Retinal pigment epithelial cell (primary cell): ENCODE measurements around the gene DUS2.
"Not testable (repeated sequence)": the region's sequence is repeated elsewhere in the genome, so short reads cannot be mapped to it uniquely, and the experiment has no call there.

Experiments
- DNase-seq: peaks from one replicate; pipeline ENCODE4 v3.0.0-alpha.2; 2010; ENCODE audit warnings: low read depth
- H3K4me3 ChIP-seq: 2 replicates; pipeline ENCODE4 v1.5.1; 2011; ENCODE audit warnings: mild to moderate bottlenecking, low read length, control low read depth, moderate library complexity
- TF ChIP-seq, protein P1 (sequence below): conservative IDR thresholded peaks from 2 replicates; pipeline ENCODE4 v1.5.1; 2011; ENCODE audit warnings: low read depth, low read length, control low read depth, inconsistent platforms

DUS2 gene

DNA sequence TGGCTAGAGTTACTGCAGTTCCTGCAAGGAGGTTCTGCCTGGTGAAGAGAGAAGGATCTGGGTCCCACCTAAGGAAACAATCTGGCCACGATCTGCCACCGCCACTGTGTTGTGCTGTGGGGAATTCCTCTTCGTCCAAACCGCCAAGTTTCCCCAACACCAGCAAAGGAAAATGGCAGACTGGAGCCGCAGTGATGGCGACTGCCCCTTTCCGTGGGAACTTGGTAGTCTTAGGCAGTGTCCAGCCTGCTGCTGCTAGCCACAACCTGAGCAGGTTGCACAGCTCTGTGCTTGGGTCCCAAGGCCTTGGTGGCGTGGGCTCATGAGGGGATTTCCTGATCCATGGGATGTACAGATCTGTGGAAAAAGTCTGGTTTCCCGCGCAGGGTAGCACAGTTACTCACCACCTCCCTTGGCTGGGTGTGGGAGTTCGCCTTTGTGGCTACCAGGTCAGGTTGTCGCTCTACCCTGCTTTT is 90.7 kb downstream of the DUS2 start:
- no peak overlapping the region for H3K4me3 ChIP-seq
- TF ChIP-seq, protein P1, sequence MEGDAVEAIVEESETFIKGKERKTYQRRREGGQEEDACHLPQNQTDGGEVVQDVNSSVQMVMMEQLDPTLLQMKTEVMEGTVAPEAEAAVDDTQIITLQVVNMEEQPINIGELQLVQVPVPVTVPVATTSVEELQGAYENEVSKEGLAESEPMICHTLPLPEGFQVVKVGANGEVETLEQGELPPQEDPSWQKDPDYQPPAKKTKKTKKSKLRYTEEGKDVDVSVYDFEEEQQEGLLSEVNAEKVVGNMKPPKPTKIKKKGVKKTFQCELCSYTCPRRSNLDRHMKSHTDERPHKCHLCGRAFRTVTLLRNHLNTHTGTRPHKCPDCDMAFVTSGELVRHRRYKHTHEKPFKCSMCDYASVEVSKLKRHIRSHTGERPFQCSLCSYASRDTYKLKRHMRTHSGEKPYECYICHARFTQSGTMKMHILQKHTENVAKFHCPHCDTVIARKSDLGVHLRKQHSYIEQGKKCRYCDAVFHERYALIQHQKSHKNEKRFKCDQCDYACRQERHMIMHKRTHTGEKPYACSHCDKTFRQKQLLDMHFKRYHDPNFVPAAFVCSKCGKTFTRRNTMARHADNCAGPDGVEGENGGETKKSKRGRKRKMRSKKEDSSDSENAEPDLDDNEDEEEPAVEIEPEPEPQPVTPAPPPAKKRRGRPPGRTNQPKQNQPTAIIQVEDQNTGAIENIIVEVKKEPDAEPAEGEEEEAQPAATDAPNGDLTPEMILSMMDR, result no peak
- no peak for DNase-seq

DNA sequence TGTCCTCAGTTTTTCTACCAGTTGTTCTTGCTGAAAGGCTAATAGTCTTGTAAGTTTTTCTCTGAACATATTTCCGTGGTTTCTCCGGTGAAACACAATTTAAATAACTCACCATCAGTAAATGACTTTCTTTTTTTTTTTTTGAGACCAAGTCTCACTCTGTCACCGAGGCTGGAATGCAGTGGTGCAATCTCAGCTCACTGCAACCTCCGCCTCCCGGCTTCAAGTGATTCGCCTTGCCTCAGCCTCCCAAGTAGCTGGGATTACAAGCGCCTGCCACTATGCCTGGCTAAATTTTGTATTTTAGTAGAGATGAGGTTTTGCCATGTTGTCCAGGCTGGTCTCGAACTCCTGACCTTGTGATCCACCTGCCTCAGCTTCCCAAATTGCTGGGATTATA is 91.9 kb downstream of the DUS2 start:
- not testable (repeated sequence) for H3K4me3 ChIP-seq, DNase-seq

DNA sequence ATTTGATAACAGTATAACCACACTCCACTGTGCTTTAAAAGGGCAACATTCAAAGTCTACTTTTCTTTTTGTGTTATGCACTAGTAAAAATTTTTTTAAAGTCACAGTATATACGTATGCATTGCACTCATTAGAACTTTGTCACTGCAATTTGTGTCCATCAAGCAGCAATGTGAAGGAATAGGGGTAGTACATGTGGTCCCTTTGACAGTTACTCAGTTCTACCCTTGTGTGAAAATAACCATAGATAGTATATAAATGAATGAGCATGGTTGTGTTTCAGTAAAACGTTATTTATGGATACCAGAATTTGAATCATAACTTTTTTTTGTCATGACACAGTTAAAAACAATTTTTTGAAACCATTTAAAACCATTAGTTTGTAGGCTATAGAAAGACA is 92.8 kb downstream of the DUS2 start:
- no peak for DNase-seq
- TF ChIP-seq, protein P1, result no peak
- no peak overlapping the region for H3K4me3 ChIP-seq

DNA sequence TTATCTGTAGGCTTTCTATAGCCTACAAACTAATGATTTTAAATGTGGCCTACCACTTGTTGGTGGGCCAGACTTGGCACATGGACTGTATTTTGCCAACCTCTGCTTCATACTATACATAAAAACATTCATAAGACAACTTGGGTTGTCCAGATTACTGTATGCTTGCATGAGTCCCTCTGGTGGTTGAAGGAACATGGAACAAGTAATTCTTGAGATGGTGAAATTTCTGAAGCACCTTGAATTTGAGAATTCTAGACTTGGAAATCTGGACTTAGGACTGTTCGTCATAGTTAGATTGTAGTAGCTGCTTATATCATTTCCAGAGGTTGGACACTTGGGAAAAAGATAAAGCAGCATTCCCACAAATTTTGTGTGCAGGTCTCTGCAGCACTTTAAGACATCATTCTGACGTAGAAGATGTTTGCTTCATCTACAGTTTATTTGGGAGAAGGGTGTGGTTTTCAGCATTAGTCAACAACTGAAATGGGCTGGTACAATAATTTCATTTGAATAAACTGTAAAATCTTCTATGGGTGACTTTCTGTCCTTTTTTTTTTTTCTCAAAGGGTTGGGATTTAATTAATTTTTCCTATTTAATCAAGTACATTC is 93.3 kb downstream of the DUS2 start:
- TF ChIP-seq, protein P1, result peak; percentile 65
- no peak for DNase-seq
- no peak overlapping the region for H3K4me3 ChIP-seq

DNA sequence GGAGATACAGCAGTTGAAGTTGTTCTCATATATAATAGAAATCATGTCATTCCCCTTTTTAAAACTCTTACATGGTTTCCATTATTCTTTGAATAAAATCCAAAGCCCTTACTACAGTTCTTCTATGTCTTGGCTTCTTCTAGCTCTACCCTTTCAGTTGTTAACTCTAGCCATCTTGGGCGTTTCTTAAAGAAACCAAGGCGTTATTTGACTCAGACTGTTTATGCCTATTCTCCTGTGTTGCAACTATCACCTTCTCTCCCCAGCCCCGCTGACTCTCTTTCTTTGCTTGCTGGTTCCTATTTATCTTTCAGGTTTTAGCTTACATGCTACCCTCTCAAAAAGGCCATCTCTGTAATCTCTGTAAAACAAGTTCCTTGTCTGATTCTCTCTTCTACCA is 94.8 kb downstream of the DUS2 start:
- TF ChIP-seq, protein P1, result no peak
- H3K4me3 ChIP-seq, result no peak overlapping the region
- DNase-seq, result no peak

DNA sequence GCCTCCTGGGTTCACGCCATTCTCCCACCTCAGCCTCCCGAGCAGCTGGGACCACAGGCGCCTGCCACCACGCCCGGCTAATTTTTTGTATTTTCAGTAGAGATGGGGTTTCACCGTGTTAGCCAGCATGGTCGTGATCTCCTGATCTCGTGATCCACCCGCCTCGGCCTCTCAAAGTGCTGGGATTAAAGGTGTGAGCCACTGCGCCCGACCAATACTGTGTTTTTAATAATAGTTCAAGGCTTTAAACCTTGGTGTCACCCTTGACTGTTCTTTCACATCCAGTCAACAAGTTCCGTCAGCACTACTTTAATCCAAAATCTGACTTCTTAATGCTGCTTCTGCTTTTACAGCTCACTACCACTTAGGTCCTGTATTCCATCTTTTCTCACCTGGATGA is 95.9 kb downstream of the DUS2 start:
- not testable (repeated sequence) for H3K4me3 ChIP-seq, DNase-seq

DNA sequence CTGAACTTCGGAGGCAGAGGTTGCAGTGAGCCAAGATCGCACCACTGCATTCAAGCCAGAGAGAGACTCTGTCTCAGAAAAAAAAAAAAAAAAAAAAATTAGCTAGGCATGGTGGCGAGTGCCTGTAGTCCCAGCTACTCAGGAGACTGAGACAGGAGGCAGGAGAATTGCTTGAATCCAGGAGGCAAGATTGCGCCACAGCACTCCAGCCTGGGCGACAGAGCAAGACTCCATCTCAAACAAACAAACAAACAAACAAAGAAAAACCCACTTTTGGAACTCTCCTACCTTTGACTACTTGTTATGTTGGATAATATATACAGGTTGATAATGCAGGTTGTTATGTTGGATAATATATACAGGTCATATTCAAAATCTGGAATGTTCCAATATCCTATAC is 97.4 kb downstream of the DUS2 start:
- DNase-seq, H3K4me3 ChIP-seq: not testable (repeated sequence)

DNA sequence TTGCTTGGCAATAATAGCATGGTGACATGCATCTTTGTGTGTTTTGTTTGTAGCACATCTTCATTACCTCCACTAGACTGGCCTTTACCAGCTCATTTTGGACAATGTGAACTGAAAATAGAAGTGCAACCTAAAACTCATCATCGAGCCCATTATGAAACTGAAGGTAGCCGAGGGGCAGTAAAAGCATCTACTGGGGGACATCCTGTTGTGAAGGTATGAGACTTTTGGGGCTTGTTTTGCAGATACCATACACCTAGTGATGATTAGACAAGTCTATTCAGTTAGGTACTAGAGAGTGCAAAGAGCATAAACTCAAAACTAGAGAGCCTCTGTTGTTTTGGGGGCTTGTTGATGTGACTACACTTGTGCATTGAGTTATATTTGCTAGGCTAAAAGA is 103.3 kb downstream of the DUS2 start:
- no peak for DNase-seq
- no peak overlapping the region for H3K4me3 ChIP-seq
- TF ChIP-seq, protein P1, result no peak
